Measurements from ENCODE around the gene FBXL16.

Gene FBXL16

DNA sequence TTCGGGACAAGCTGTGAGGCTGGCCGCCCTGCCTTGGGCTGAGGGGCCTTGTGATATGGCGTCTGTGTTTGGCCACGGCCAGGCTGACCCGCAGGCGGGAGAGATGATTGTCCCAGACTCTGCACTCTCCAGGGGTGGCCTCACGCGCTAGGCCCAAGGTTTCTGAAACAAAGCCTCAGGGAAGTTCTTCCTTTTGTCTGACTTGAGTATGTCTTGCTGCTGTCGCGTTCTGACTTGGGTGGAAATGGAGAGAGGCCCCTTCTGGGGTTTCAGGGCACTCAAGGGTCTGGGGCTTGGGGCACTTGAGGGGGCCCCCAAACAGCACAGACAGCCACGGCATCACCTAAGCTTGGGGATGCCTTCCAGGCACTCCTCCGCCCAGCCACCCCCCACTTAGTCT, 5.5 kb upstream of the FBXL16 start:
- 0 out of 2 replicates have a peak, but pooled peaks cover 2% of the 10 kb centered on the region for H3K79me2 ChIP-seq (ENCODE audit: control insufficient read depth, low read length)
- H3K9me2 ChIP-seq (replicated peaks; ENCODE audit: control insufficient read depth, low read length) = no peaks in the 10 kb centered on the region
- H3F3A ChIP-seq (ENCODE audit: control insufficient read depth, insufficient read depth) = 0 out of 2 replicates have a peak, but pooled peaks cover 2% of the 10 kb centered on the region
- no peak overlapping the region for H3K27ac ChIP-seq (ENCODE audit: low read depth, low read length)
- peaks cover 48% of the 10 kb centered on the region for H3K27me3 ChIP-seq (ENCODE audit: control insufficient read depth, low read length)
- H3K9me3 ChIP-seq (ENCODE audit: control insufficient read depth, insufficient read depth, low read length) = no peaks in the 10 kb centered on the region
- TF ChIP-seq EZH2phosphoT487 (IDR thresholded peaks at IDR 0.05; ENCODE audit: borderline replicate concordance, low read length) = no peak
- TF ChIP-seq, protein P1, sequence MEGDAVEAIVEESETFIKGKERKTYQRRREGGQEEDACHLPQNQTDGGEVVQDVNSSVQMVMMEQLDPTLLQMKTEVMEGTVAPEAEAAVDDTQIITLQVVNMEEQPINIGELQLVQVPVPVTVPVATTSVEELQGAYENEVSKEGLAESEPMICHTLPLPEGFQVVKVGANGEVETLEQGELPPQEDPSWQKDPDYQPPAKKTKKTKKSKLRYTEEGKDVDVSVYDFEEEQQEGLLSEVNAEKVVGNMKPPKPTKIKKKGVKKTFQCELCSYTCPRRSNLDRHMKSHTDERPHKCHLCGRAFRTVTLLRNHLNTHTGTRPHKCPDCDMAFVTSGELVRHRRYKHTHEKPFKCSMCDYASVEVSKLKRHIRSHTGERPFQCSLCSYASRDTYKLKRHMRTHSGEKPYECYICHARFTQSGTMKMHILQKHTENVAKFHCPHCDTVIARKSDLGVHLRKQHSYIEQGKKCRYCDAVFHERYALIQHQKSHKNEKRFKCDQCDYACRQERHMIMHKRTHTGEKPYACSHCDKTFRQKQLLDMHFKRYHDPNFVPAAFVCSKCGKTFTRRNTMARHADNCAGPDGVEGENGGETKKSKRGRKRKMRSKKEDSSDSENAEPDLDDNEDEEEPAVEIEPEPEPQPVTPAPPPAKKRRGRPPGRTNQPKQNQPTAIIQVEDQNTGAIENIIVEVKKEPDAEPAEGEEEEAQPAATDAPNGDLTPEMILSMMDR (IDR thresholded peaks at IDR 0.05; ENCODE audit: low read depth, low read length, poor library complexity, severe bottlenecking) = no peak
- H3K4me3 ChIP-seq (ENCODE audit: low read length) = no peak overlapping the region
- H3K4me2 ChIP-seq (ENCODE audit: low read length) = no peak overlapping the region
- H4K20me1 ChIP-seq (ENCODE audit: control insufficient read depth, insufficient read depth, low read depth, low read length) = peaks cover 6% of the 10 kb centered on the region; the same call in 1 of the 2 replicates
- H3K4me1 ChIP-seq (ENCODE audit: control insufficient read depth, low read length) = peaks cover 18% of the 10 kb centered on the region
- no peaks in the 10 kb centered on the region for H3K36me3 ChIP-seq (ENCODE audit: control insufficient read depth, low read length)

DNA sequence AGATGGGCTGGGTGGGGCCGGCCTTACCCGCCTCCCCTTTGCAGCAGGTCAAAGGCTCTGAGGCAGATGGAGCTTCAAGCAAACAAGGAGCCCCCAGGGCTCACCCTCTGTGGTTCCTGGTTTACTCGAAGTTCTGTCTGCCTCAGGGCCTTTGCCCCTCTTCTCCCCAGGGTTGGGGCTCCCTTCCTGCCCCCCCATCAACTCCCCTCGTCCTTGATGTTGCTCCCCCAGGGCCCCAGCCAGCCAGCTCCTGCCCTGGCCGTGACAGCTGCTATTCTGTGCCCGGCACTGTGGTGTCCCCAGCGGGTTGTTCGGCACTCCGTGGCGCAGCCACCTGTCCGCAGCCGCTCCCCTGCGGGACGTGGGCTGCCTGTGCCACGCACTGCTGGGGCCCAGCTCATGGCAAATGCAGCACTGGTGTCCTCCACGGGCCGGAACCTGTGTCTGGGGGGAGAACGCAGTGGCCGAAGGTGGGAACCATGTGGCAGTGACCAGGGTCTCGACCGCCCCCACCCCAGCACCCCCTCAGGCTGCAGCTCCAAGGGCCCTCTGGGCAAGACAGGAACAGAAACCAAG, 5.0 kb upstream of the FBXL16 start:
- Histone ChIP-seq H3K4me3 (ENCODE audit: low read length) (no peak overlapping the region), H3K27me3 (ENCODE audit: control insufficient read depth, low read length) (peaks cover 44% of the 10 kb centered on the region), H3K4me2 (ENCODE audit: low read length) (no peak overlapping the region), H3K9me3 (ENCODE audit: control insufficient read depth, insufficient read depth, low read length) (no peaks in the 10 kb centered on the region), H3F3A (ENCODE audit: control insufficient read depth, insufficient read depth) (0 out of 2 replicates have a peak, but pooled peaks cover 2% of the 10 kb centered on the region), H3K27ac (ENCODE audit: low read depth, low read length) (no peak overlapping the region), H3K9me2 (replicated peaks; ENCODE audit: control insufficient read depth, low read length) (no peaks in the 10 kb centered on the region), H4K20me1 (ENCODE audit: control insufficient read depth, insufficient read depth, low read depth, low read length) (0 out of 2 replicates have a peak, but pooled peaks cover 4% of the 10 kb centered on the region), H3K79me2 (ENCODE audit: control insufficient read depth, low read length) (no peaks in the 10 kb centered on the region), H3K36me3 (ENCODE audit: control insufficient read depth, low read length) (no peaks in the 10 kb centered on the region), H3K4me1 (ENCODE audit: control insufficient read depth, low read length) (peaks cover 14% of the 10 kb centered on the region)
- TF ChIP-seq, protein P1 (IDR thresholded peaks at IDR 0.05; ENCODE audit: low read depth, low read length, poor library complexity, severe bottlenecking) = no peak
- no peak for TF ChIP-seq EZH2phosphoT487 (IDR thresholded peaks at IDR 0.05; ENCODE audit: borderline replicate concordance, low read length)

DNA sequence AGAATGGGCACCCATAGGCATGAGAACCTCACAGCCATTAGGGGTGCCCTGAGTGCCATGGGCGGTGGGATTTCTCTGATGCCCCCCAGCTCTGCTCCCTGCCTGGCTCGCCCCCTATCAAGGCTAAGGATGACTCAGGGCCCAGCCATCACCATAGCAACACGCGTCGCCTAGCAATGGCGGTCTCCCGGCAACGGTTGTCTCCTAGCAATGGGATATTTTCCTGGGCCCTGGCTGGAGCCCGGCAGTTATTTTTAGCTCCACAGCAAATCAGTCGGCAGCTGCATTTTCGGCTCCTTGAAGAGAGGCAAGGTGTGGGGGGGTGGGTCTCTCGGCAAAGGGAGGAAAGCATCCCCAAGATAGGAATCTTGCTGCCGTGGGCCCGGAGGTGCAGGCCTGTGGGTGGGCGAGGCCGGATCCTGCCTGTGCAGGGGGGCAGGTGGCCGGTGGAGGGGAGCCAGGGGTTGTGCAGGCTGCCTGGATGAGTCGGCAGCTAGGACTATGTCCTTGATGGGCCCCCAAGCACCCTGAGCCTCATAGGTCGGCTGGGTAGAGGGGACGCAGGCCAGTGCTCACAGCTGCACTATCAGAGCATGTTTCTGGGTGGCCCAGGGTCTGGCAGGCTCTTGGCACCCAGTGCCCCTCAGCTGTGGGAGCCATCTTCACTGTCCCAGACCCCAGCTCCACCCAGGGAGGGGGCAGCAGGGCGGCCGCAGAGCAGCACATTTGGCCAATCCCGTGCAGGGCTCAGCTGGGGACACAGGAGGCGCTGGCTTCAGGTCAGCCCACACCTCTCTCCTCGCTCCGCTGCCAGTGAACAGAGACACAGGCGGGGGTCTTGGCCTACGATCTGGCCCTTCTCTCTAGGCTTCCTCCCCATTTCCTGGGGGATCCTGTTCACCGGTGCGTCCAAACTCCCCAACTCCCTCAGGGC, 4.2 kb upstream of the FBXL16 start:
- TF ChIP-seq EZH2phosphoT487 (IDR thresholded peaks at IDR 0.05; ENCODE audit: borderline replicate concordance, low read length) = no peak
- TF ChIP-seq, protein P1 (IDR thresholded peaks at IDR 0.05; ENCODE audit: low read depth, low read length, poor library complexity, severe bottlenecking) = no peak
- no peaks in the 10 kb centered on the region for H3K9me2 ChIP-seq (replicated peaks; ENCODE audit: control insufficient read depth, low read length)
- H3K79me2 ChIP-seq (ENCODE audit: control insufficient read depth, low read length) = no peaks in the 10 kb centered on the region
- 0 out of 2 replicates have a peak, but pooled peaks cover 4% of the 10 kb centered on the region for H4K20me1 ChIP-seq (ENCODE audit: control insufficient read depth, insufficient read depth, low read depth, low read length)
- peaks cover 40% of the 10 kb centered on the region for H3K27me3 ChIP-seq (ENCODE audit: control insufficient read depth, low read length)
- no peaks in the 10 kb centered on the region for H3K36me3 ChIP-seq (ENCODE audit: control insufficient read depth, low read length)
- H3K4me1 ChIP-seq (ENCODE audit: control insufficient read depth, low read length) = peaks cover 11% of the 10 kb centered on the region
- no peak overlapping the region for H3K27ac ChIP-seq (ENCODE audit: low read depth, low read length)
- H3K4me2 ChIP-seq (ENCODE audit: low read length) = no peak overlapping the region
- no peak overlapping the region for H3K4me3 ChIP-seq (ENCODE audit: low read length)
- H3F3A ChIP-seq (ENCODE audit: control insufficient read depth, insufficient read depth) = 0 out of 2 replicates have a peak, but pooled peaks cover 2% of the 10 kb centered on the region
- no peaks in the 10 kb centered on the region for H3K9me3 ChIP-seq (ENCODE audit: control insufficient read depth, insufficient read depth, low read length)
